Measurements from ENCODE around the gene CLASP1. TPM values are rescaled to one million over a fixed set of nuclear protein-coding genes. Genes with fewer than 3 reads are reported as not detected.

Gene CLASP1
- total RNA-seq, 2 experiments from 2014 or later, result 58.0 to 58.5 TPM

DNA sequence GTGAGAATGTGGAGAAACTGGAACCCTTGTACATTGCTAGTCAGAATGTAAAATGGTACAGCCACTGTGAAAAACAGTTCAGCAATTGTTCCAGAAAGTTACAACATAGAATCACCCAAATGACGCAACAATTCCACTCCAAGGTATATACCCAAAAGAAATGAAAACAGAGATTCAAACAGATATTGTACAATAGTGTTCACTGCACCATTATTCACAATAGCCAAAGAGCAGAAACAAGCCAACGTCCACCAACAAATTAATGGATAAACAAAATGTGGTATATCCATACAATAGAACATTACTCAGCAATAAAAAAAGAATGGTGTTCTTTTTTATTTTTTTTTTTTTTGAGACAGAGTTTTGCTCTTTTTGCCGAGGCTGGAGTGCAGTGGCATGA, 10.9 kb downstream of the CLASP1 start:
- Mint-ChIP-seq H3K27me3 (no peaks in the 10 kb centered on the region), H3K4me1 (ENCODE audit: low read depth) (peaks cover 57% of the 10 kb centered on the region), H3K4me3 (no peak overlapping the region), H3K9me3 (peaks cover 2% of the 10 kb centered on the region), H3K27ac (no peak overlapping the region), H3K36me3 (ENCODE audit: low read depth) (peaks cover 47% of the 10 kb centered on the region)
- Histone ChIP-seq H3K36me3 (ENCODE audit: insufficient read depth, low read length) (peaks cover 3% of the 10 kb centered on the region), H3K27me3 (ENCODE audit: control insufficient read depth in 1 of 2, insufficient read depth in 2 of 2, low read length in 2 of 2) (no peaks in the 10 kb centered on the region), H3K4me3 (ENCODE audit: low read length) (no peak overlapping the region), H3K9me3 (ENCODE audit: control insufficient read depth in 1 of 2, insufficient read depth in 1 of 2, low read length in 2 of 2) (peaks cover 8 to 10% of the 10 kb centered on the region in 2 experiments), H3K4me1 (ENCODE audit: insufficient read depth, low read length) (peaks cover 6% of the 10 kb centered on the region), H3K27ac (ENCODE audit: low read depth in 1 of 2, low read length in 2 of 2) (no peak overlapping the region)
- TF ChIP-seq, protein P1, sequence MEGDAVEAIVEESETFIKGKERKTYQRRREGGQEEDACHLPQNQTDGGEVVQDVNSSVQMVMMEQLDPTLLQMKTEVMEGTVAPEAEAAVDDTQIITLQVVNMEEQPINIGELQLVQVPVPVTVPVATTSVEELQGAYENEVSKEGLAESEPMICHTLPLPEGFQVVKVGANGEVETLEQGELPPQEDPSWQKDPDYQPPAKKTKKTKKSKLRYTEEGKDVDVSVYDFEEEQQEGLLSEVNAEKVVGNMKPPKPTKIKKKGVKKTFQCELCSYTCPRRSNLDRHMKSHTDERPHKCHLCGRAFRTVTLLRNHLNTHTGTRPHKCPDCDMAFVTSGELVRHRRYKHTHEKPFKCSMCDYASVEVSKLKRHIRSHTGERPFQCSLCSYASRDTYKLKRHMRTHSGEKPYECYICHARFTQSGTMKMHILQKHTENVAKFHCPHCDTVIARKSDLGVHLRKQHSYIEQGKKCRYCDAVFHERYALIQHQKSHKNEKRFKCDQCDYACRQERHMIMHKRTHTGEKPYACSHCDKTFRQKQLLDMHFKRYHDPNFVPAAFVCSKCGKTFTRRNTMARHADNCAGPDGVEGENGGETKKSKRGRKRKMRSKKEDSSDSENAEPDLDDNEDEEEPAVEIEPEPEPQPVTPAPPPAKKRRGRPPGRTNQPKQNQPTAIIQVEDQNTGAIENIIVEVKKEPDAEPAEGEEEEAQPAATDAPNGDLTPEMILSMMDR (IDR thresholded peaks at IDR 0.05), result no peak
- POLR2A ChIA-PET, result no interaction called here
- CTCF ChIA-PET, result no interaction called here
- intact Hi-C loops (cut with DNase I, micrococcal nuclease), result no loop called here
- ATAC-seq (ENCODE audit: poor library complexity), result no peak
- DNase-seq, result no peak

DNA sequence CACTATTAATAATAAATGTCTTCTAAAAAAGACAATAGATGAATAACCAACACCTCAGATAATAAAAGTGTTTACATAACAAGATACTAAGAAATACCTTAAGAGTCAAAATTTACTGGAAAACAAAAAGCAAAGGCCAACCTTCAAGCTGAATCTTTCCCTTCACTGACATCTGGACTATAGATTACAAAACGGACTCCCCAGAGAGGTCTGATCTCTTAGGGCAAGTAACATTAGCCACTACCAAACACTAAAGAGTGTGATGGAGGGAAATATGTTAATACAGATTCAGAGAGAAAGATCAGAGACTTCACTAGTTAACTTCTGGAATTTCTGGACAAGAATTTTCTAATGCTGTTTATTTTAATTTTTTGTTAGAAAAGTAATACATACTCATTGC, 13.9 kb downstream of the CLASP1 start:
- ChIA-PET POLR2A (no interaction called here), CTCF (interaction anchor here (1.1 kb wide), 1 partner anchor 10 kb away, joined by 5 read pairs; no protein-coding TSS in a partner anchor)
- DNase-seq, result no peak
- intact Hi-C loops (cut with DNase I, micrococcal nuclease), result no loop called here
- no peaks in the 10 kb centered on the region for H3K27me3 ChIP-seq (ENCODE audit: control insufficient read depth in 1 of 2, insufficient read depth in 2 of 2, low read length in 2 of 2)
- H3K36me3 ChIP-seq (ENCODE audit: insufficient read depth, low read length), result no peaks in the 10 kb centered on the region
- H3K9me3 ChIP-seq (ENCODE audit: control insufficient read depth in 1 of 2, insufficient read depth in 1 of 2, low read length in 2 of 2), result peaks cover 8 to 10% of the 10 kb centered on the region in 2 experiments
- no peak overlapping the region for H3K27ac Mint-ChIP-seq
- H3K4me1 ChIP-seq (ENCODE audit: insufficient read depth, low read length), result peaks cover 3% of the 10 kb centered on the region
- peaks cover 31% of the 10 kb centered on the region for H3K36me3 Mint-ChIP-seq (ENCODE audit: low read depth)
- peaks cover 2% of the 10 kb centered on the region for H3K9me3 Mint-ChIP-seq
- H3K27me3 Mint-ChIP-seq, result no peaks in the 10 kb centered on the region
- no peak overlapping the region for H3K4me3 Mint-ChIP-seq
- TF ChIP-seq, protein P1 (IDR thresholded peaks at IDR 0.05), result no peak
- peaks cover 50% of the 10 kb centered on the region for H3K4me1 Mint-ChIP-seq (ENCODE audit: low read depth)
- no peak overlapping the region for H3K27ac ChIP-seq (ENCODE audit: low read depth in 1 of 2, low read length in 2 of 2)
- no peak overlapping the region for H3K4me3 ChIP-seq (ENCODE audit: low read length)
- no peak for ATAC-seq (ENCODE audit: poor library complexity)

DNA sequence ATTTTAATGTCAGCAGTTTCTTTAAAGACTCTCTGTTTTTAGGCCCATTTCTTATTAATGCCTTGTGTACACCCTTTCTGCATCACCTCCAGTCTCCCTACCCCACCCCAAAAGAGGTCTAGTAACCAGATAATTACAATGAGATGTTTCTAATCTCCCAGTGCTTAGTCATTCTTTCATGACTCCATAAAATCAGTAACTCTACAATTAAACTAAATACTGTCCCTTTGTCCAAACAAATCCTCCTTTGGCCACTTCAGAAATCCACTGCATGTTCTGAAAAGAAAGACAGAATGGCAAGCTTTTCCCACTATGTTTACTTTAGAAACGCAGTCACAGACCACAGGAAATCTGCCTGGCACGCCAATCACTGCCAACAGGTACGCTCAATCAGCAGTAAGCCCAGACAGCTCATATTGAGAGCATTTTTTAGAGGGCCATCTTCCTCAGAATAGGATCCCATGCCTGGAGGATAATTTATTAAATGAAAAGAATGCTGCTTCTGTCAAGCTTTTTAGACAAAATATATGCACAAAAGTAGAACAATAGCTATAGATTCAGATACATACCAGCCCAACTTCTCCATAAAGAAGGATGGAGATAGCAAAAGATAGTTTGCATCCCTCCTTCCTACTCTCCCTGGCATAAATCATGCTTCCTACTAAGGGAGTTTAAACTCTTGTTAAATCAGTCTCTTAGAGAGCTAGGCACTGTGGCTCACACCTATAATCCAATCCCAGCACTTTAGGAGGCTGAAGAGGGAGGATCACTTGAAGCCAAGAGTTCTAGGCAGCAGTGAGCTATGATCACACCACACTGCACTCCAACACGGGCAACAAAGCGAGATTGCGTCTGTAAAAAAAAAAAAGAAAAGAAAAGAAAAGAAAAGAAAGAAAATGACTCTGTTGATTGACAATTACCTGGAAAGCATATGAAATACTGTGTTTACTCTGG, 14.6 kb downstream of the CLASP1 start:
- Histone ChIP-seq H3K4me1 (ENCODE audit: insufficient read depth, low read length) (peaks cover 3% of the 10 kb centered on the region), H3K27me3 (ENCODE audit: control insufficient read depth in 1 of 2, insufficient read depth in 2 of 2, low read length in 2 of 2) (no peaks in the 10 kb centered on the region), H3K9me3 (ENCODE audit: control insufficient read depth in 1 of 2, insufficient read depth in 1 of 2, low read length in 2 of 2) (peaks cover 8 to 10% of the 10 kb centered on the region in 2 experiments), H3K4me3 (ENCODE audit: low read length) (no peak overlapping the region), H3K36me3 (ENCODE audit: insufficient read depth, low read length) (no peaks in the 10 kb centered on the region), H3K27ac (ENCODE audit: low read depth in 1 of 2, low read length in 2 of 2) (no peak overlapping the region)
- Mint-ChIP-seq H3K27me3 (no peaks in the 10 kb centered on the region), H3K27ac (peak overlapping the region; percentile 9), H3K4me3 (no peak overlapping the region), H3K9me3 (peaks cover 2% of the 10 kb centered on the region), H3K36me3 (ENCODE audit: low read depth) (peaks cover 24% of the 10 kb centered on the region), H3K4me1 (ENCODE audit: low read depth) (peaks cover 49% of the 10 kb centered on the region)
- TF ChIP-seq, protein P1 (IDR thresholded peaks at IDR 0.05), result no peak
- DNase-seq (peak in 1 of 14 experiments; percentile 14), ATAC-seq (ENCODE audit: poor library complexity) (no peak)
- ChIA-PET POLR2A (interaction anchor here (0.8 to 1.1 kb wide), 3 partner anchors 15 to 104 kb away, joined by 3 read pairs; partner anchors contain the start of genes CLASP1 and RNU4ATAC), CTCF (interaction anchor here (1.1 kb wide), 1 partner anchor 10 kb away, joined by 5 read pairs; no protein-coding TSS in a partner anchor)
- intact Hi-C loops (cut with DNase I, micrococcal nuclease), result no loop called here

All from CD4-positive, alpha-beta T cell (primary cell).